ENCODE data around the gene TMEM94. TPM values are rescaled to one million over a fixed set of nuclear protein-coding genes. Genes with fewer than 3 reads are reported as not detected.

The TMEM94 gene
- total RNA-seq, 1 experiment from 2014 or later = 129 TPM

GRCh38 chr17:75486151-75486550, 29.7 kb downstream of the TMEM94 start:
- ChIA-PET CTCF (no interaction called here), POLR2A (no interaction called here)
- H3K36me3 ChIP-seq (ENCODE audit: control insufficient read depth, insufficient read depth, low read length) = no peaks in the 10 kb centered on the region
- TF ChIP-seq CTCF (IDR thresholded peaks at IDR 0.05) (no peak), SIN3A (IDR thresholded peaks at IDR 0.05; ENCODE audit: borderline replicate concordance, insufficient read depth, low read depth, low read length) (no peak), TCF7L2 (IDR thresholded peaks at IDR 0.05; ENCODE audit: low read depth, low read length) (no peak), POLR2AphosphoS5 (IDR thresholded peaks at IDR 0.05; ENCODE audit: low read depth, low read length) (no peak), REST (IDR thresholded peaks at IDR 0.05; ENCODE audit: insufficient read depth in 1 of 2, low read depth in 2 of 2, low read length in 1 of 2) (no peak)
- ATAC-seq (no peak), DNase-seq (ENCODE audit: low read depth, low spot score) (no peak)
- no TSS peak for BruUV-seq (replicated peaks)
- H3K4me3 ChIP-seq (ENCODE audit: low read depth in 2 of 2, low read length in 2 of 2) = no peak overlapping the region
- H3K4me1 ChIP-seq (ENCODE audit: control insufficient read depth, insufficient read depth, low read length) = no peaks in the 10 kb centered on the region
- no peaks in the 10 kb centered on the region for H3K27me3 ChIP-seq (ENCODE audit: control insufficient read depth, insufficient read depth, low read length)
- intact Hi-C loops (cut with micrococcal nuclease; ENCODE audit: unreplicated experiment) = no loop called here
- in situ Hi-C loops (cut with HindIII; ENCODE audit: low pct_unique_long_range_greater_than_20kb, low sequenced_read_pairs) = no loop called here
- no peak overlapping the region for H3K27ac ChIP-seq (ENCODE audit: low read length)
- H3K9me3 ChIP-seq (ENCODE audit: control insufficient read depth, insufficient read depth, low read depth, low read length) = no peaks in the 10 kb centered on the region

GRCh38 chr17:75486951-75487350, 30.5 kb downstream of the TMEM94 start:
- no TSS peak for BruUV-seq (replicated peaks)
- no peak overlapping the region for H3K4me3 ChIP-seq (ENCODE audit: low read depth in 2 of 2, low read length in 2 of 2)
- H3K36me3 ChIP-seq (ENCODE audit: control insufficient read depth, insufficient read depth, low read length) = no peaks in the 10 kb centered on the region
- TF ChIP-seq TCF7L2 (IDR thresholded peaks at IDR 0.05; ENCODE audit: low read depth, low read length) = no peak
- no peak for TF ChIP-seq CTCF (IDR thresholded peaks at IDR 0.05)
- no peak for TF ChIP-seq SIN3A (IDR thresholded peaks at IDR 0.05; ENCODE audit: borderline replicate concordance, insufficient read depth, low read depth, low read length)
- no peak for TF ChIP-seq POLR2AphosphoS5 (IDR thresholded peaks at IDR 0.05; ENCODE audit: low read depth, low read length)
- no peak for TF ChIP-seq REST (IDR thresholded peaks at IDR 0.05; ENCODE audit: insufficient read depth in 1 of 2, low read depth in 2 of 2, low read length in 1 of 2)
- in situ Hi-C loops (cut with HindIII; ENCODE audit: low pct_unique_long_range_greater_than_20kb, low sequenced_read_pairs) (no loop called here), intact Hi-C loops (cut with micrococcal nuclease; ENCODE audit: unreplicated experiment) (no loop called here)
- H3K27ac ChIP-seq (ENCODE audit: low read length) = no peak overlapping the region
- ChIA-PET POLR2A (no interaction called here), CTCF (interaction anchor here (0.6 to 1.1 kb wide), 3 partner anchors 18 to 146 kb away, joined by 3 read pairs; no protein-coding TSS in a partner anchor)
- DNase-seq (ENCODE audit: low read depth, low spot score) (no peak), ATAC-seq (no peak)
- no peaks in the 10 kb centered on the region for H3K9me3 ChIP-seq (ENCODE audit: control insufficient read depth, insufficient read depth, low read depth, low read length)
- no peaks in the 10 kb centered on the region for H3K27me3 ChIP-seq (ENCODE audit: control insufficient read depth, insufficient read depth, low read length)
- no peaks in the 10 kb centered on the region for H3K4me1 ChIP-seq (ENCODE audit: control insufficient read depth, insufficient read depth, low read length)
